K562 (cell line): ENCODE results near the gene ZNF260.

ENCODE experiments used
- KLF13 ChIP-seq: fragments of 450-650 bp; IDR thresholded peaks from 2 replicates; pipeline ENCODE4 v1.6.1; 2016; ENCODE audit warnings: missing genetic modification characterization, low read depth, mild to moderate bottlenecking, missing compliant biosample characterization, moderate library complexity, borderline replicate concordance
- ZNF280B ChIP-seq: fragments of 250-450 bp; sonication (Bioruptor Pico); IDR thresholded peaks from 2 replicates; pipeline ENCODE4 v1.5.1; 2021; ENCODE audit warnings: mild to moderate bottlenecking

- no peak for TF ChIP-seq KLF13
- TF ChIP-seq ZNF280B, result no peak
These were observed 45.2 kb downstream of the ZNF260 start for GRCh38 chr19:36482876-36483275.
